Keratinocyte (primary cell): ENCODE measurements around the gene MYMK. TPM values are rescaled to one million over a fixed set of nuclear protein-coding genes. Genes with fewer than 3 reads are reported as not detected.

Experiments used
- DNase-seq: peaks from one replicate; pipeline ENCODE4 v3.0.0-alpha.2; 2011; ENCODE audit warnings: low read depth, missing footprints, low spot score
- FAIRE-seq: peaks from 2 replicates; lab custom pipeline; 2011; peaks lifted over from hg19 to GRCh38; lab: Jason Lieb, UNC
- H2AFZ ChIP-seq: 2 replicates; pipeline ENCODE4 v1.6.0; 2012; ENCODE audit warnings: low read length, control low read depth, inconsistent platforms; ENCODE audit not compliant: control insufficient read depth
- H3K27ac ChIP-seq: 2 replicates; pipeline ENCODE4 v1.5.1; 2011; ENCODE audit warnings: low read length; ENCODE audit not compliant: control insufficient read depth, insufficient read depth
- H3K27me3 ChIP-seq: 3 replicates; pipeline ENCODE4 v1.6.0; 2011; ENCODE audit warnings: low read length; ENCODE audit not compliant: control insufficient read depth, insufficient read depth; ENCODE audit errors: extremely low read depth
- H3K36me3 ChIP-seq, 2 experiments: 2 replicates in 1 of 2; 3 replicates in 1 of 2; pipeline ENCODE4 v1.5.1; 2011; ENCODE audit warnings: low read length in 2 of 2, mild to moderate bottlenecking in 1 of 2; ENCODE audit not compliant: control insufficient read depth in 2 of 2, insufficient read depth in 2 of 2; ENCODE audit errors: extremely low read depth in 1 of 2
- H3K4me1 ChIP-seq: 3 replicates; pipeline ENCODE4 v1.5.1; 2011; ENCODE audit warnings: low read length; ENCODE audit not compliant: control insufficient read depth, insufficient read depth; ENCODE audit errors: extremely low read depth
- H3K4me2 ChIP-seq: 3 replicates; pipeline ENCODE4 v1.6.0; 2011; ENCODE audit warnings: low read depth, low read length; ENCODE audit not compliant: control insufficient read depth, insufficient read depth; ENCODE audit errors: extremely low read depth
- H3K4me3 ChIP-seq, 3 experiments: fragments of 200-600 bp in 1 of 3; sonication (generic) in 1 of 3; 2 replicates in 2 of 3; 3 replicates in 1 of 3; pipeline ENCODE4 v1.5.1; 2011 to 2016; ENCODE audit warnings: low read length in 3 of 3, mild to moderate bottlenecking in 3 of 3, control low read depth in 2 of 3, inconsistent platforms in 1 of 3, low read depth in 1 of 3, mixed read lengths in 1 of 3, mixed run types in 1 of 3, moderate library complexity in 1 of 3; ENCODE audit not compliant: control insufficient read depth in 2 of 3, insufficient read depth in 2 of 3; ENCODE audit errors: extremely low read depth in 1 of 3
- H3K79me2 ChIP-seq: 2 replicates; pipeline ENCODE4 v1.6.0; 2012; ENCODE audit warnings: low read length; ENCODE audit not compliant: control insufficient read depth, insufficient read depth
- H3K9ac ChIP-seq: 3 replicates; pipeline ENCODE4 v1.6.0; 2011; ENCODE audit warnings: low read length; ENCODE audit not compliant: control insufficient read depth, insufficient read depth; ENCODE audit errors: extremely low read depth
- H3K9me1 ChIP-seq: 3 replicates; pipeline ENCODE4 v1.6.0; 2011; ENCODE audit warnings: low read length; ENCODE audit not compliant: control insufficient read depth, insufficient read depth; ENCODE audit errors: extremely low read depth
- H3K9me3 ChIP-seq: 2 replicates; pipeline ENCODE4 v1.5.1; 2012; ENCODE audit warnings: low read depth, low read length; ENCODE audit not compliant: control insufficient read depth
- H4K20me1 ChIP-seq: 3 replicates; pipeline ENCODE4 v1.6.0; 2011; ENCODE audit warnings: low read length; ENCODE audit not compliant: control insufficient read depth, insufficient read depth; ENCODE audit errors: extremely low read depth
- CTCF ChIP-seq, 3 experiments: IDR thresholded peaks in 1 of 3; conservative IDR thresholded peaks in 1 of 3; optimal IDR thresholded peaks in 1 of 3; 2 replicates in 2 of 3; 3 replicates in 1 of 3; pipeline versions ENCODE3 to v1.5.1; 2011; ENCODE audit warnings: low read length in 3 of 3, mild to moderate bottlenecking in 3 of 3, moderate library complexity in 2 of 3, control low read depth in 1 of 3, inconsistent platforms in 1 of 3; ENCODE audit not compliant: insufficient read depth in 2 of 3; ENCODE audit errors: extremely low read depth in 1 of 3
- EZH2 ChIP-seq: IDR thresholded peaks from one replicate; pipeline ENCODE4 v1.6.1; 2012; ENCODE audit warnings: inconsistent platforms, mild to moderate bottlenecking, low read length, moderate library complexity
- dilution Hi-C: fragments of 300-500 bp; cut with MboI; formaldehyde crosslinking; loops from one replicate; pipeline ENCODE4 v1.7.0; 2020; ENCODE audit warnings: low sequenced_read_pairs; ENCODE audit not compliant: extremely low pct_ligation_motif_present
- polyA plus RNA-seq, 5 experiments: library from polyadenylated mRNA; depleted of rRNA in 3 of 5; stranded (reverse) in 3 of 5; stranded (forward) in 1 of 5; unstranded in 1 of 5; fragments of >200 nt; gene quantifications; 1 replicate in 1 of 5; 2 replicates in 3 of 5; 3 replicates in 1 of 5; pipeline versions ENCODE4 v1.2.1 to v1.2.3, GENCODE V29; 2011 to 2012; ENCODE audit warnings: missing spikeins in 2 of 5, low read depth in 1 of 5, low replicate concordance in 1 of 5

MYMK gene
- polyA plus RNA-seq, 1 donor (not counting 4 experiments of a cell fraction or from before 2014, with no cell fraction given), result not detected

- dilution Hi-C loops, result no loop called here
These were observed 9.0 kb downstream of the MYMK start for GRCh38 chr9:133515615-133516255.

GRCh38 chr9:133515240-133515610, 9.5 kb downstream of the MYMK start:
- H3K79me2 ChIP-seq, result no peaks in the 10 kb centered on the region
- no peak overlapping the region for H3K27ac ChIP-seq
- no peaks in the 10 kb centered on the region for H3K36me3 ChIP-seq
- H3K4me3 ChIP-seq, result no peak overlapping the region
- H3K27me3 ChIP-seq, result peaks cover 17% of the 10 kb centered on the region
- FAIRE-seq, result no peak
- H2AFZ ChIP-seq, result no peak overlapping the region
- TF ChIP-seq EZH2 (no peak), CTCF (optimal IDR thresholded peaks at IDR 0.05 in 1 of 3, IDR thresholded peaks at IDR 0.05 in 1 of 3, conservative IDR thresholded peaks at IDR 0.05 in 1 of 3; ENCODE audit: extremely low read depth in 1 of 3, insufficient read depth in 2 of 3, low read length in 3 of 3) (no peak)
- no peak overlapping the region for H3K9ac ChIP-seq
- H4K20me1 ChIP-seq, result peaks cover 2% of the 10 kb centered on the region
- H3K9me1 ChIP-seq, result no peaks in the 10 kb centered on the region
- H3K9me3 ChIP-seq, result peaks cover 2% of the 10 kb centered on the region
- no peak overlapping the region for H3K4me2 ChIP-seq
- dilution Hi-C loops, result no loop called here
- DNase-seq, result no peak
- no peaks in the 10 kb centered on the region for H3K4me1 ChIP-seq

More at GRCh38 chr9:133515615-133516255, 9.0 kb downstream of the MYMK start:
- Histone ChIP-seq H3K9me3 (peaks cover 2% of the 10 kb centered on the region), H3K79me2 (no peaks in the 10 kb centered on the region), H3K27me3 (peaks cover 18% of the 10 kb centered on the region), H4K20me1 (peaks cover 2% of the 10 kb centered on the region), H3K4me1 (no peaks in the 10 kb centered on the region), H3K4me3 (no peak overlapping the region), H3K9me1 (no peaks in the 10 kb centered on the region), H2AFZ (no peak overlapping the region), H3K9ac (no peak overlapping the region), H3K27ac (no peak overlapping the region), H3K4me2 (no peak overlapping the region), H3K36me3 (no peaks in the 10 kb centered on the region)
- no peak for TF ChIP-seq EZH2
- no peak for TF ChIP-seq CTCF (optimal IDR thresholded peaks at IDR 0.05 in 1 of 3, IDR thresholded peaks at IDR 0.05 in 1 of 3, conservative IDR thresholded peaks at IDR 0.05 in 1 of 3; ENCODE audit: extremely low read depth in 1 of 3, insufficient read depth in 2 of 3, low read length in 3 of 3)
- DNase-seq (no peak), FAIRE-seq (no peak)
